ENCODE measurements around the gene FXYD6.

The FXYD6 gene

GRCh38 chr11:117794772-117795629, 81.5 kb downstream of the FXYD6 start:
- no peak for TF ChIP-seq CREB1 (IDR thresholded peaks at IDR 0.05; ENCODE audit: low read depth)
- TF ChIP-seq ZBTB7A (IDR thresholded peaks at IDR 0.05; ENCODE audit: low read depth): no peak
- TF ChIP-seq CEBPB (IDR thresholded peaks at IDR 0.05): no peak
- TF ChIP-seq, protein P1, sequence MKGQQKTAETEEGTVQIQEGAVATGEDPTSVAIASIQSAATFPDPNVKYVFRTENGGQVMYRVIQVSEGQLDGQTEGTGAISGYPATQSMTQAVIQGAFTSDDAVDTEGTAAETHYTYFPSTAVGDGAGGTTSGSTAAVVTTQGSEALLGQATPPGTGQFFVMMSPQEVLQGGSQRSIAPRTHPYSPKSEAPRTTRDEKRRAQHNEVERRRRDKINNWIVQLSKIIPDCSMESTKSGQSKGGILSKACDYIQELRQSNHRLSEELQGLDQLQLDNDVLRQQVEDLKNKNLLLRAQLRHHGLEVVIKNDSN (IDR thresholded peaks at IDR 0.05): no peak

DNA sequence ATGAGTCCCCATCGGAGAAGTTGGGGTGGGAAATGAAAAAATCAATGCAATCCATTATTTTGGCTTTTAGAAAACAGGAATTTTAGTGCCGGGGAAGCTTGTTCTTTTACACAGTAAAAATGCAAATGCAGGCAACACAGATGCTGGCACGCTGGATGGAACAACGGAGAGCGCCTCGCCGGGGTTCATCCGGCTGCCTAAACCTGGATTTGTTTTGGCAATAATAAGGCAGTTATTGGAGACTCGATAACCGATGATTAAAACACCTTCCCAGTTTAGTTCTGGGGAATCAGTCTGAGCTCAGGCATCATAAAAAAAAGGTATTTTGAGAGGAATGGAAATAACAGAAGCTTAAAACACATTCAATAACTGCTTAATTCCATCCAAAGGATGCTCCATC, 82.3 kb downstream of the FXYD6 start:
- no peak for TF ChIP-seq RAD21 (IDR thresholded peaks at IDR 0.05; ENCODE audit: low read depth)
- TF ChIP-seq TEAD4 (IDR thresholded peaks at IDR 0.05): no peak
- no peak for TF ChIP-seq YY1 (IDR thresholded peaks at IDR 0.05; ENCODE audit: low read depth)
- TF ChIP-seq FOXM1 (IDR thresholded peaks at IDR 0.05; ENCODE audit: borderline replicate concordance, low read depth): no peak
- no peak for TF ChIP-seq ZBTB7A (IDR thresholded peaks at IDR 0.05; ENCODE audit: low read depth)
- no peak for TF ChIP-seq CREB1 (IDR thresholded peaks at IDR 0.05; ENCODE audit: low read depth)
- TF ChIP-seq TCF12 (IDR thresholded peaks at IDR 0.05; ENCODE audit: low read depth): no peak
- TF ChIP-seq EP300 (IDR thresholded peaks at IDR 0.05; ENCODE audit: borderline replicate concordance): no peak
- TF ChIP-seq CEBPB (IDR thresholded peaks at IDR 0.05): no peak
- no peak for TF ChIP-seq EGR1 (IDR thresholded peaks at IDR 0.05)
- no peak for TF ChIP-seq NFIC (IDR thresholded peaks at IDR 0.05)
- TF ChIP-seq, protein P2, sequence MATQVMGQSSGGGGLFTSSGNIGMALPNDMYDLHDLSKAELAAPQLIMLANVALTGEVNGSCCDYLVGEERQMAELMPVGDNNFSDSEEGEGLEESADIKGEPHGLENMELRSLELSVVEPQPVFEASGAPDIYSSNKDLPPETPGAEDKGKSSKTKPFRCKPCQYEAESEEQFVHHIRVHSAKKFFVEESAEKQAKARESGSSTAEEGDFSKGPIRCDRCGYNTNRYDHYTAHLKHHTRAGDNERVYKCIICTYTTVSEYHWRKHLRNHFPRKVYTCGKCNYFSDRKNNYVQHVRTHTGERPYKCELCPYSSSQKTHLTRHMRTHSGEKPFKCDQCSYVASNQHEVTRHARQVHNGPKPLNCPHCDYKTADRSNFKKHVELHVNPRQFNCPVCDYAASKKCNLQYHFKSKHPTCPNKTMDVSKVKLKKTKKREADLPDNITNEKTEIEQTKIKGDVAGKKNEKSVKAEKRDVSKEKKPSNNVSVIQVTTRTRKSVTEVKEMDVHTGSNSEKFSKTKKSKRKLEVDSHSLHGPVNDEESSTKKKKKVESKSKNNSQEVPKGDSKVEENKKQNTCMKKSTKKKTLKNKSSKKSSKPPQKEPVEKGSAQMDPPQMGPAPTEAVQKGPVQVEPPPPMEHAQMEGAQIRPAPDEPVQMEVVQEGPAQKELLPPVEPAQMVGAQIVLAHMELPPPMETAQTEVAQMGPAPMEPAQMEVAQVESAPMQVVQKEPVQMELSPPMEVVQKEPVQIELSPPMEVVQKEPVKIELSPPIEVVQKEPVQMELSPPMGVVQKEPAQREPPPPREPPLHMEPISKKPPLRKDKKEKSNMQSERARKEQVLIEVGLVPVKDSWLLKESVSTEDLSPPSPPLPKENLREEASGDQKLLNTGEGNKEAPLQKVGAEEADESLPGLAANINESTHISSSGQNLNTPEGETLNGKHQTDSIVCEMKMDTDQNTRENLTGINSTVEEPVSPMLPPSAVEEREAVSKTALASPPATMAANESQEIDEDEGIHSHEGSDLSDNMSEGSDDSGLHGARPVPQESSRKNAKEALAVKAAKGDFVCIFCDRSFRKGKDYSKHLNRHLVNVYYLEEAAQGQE (IDR thresholded peaks at IDR 0.05; ENCODE audit: low read depth): no peak
- TF ChIP-seq MAX (IDR thresholded peaks at IDR 0.05): no peak
- TF ChIP-seq TAF1 (IDR thresholded peaks at IDR 0.05; ENCODE audit: low read depth): no peak
- TF ChIP-seq, protein P1 (IDR thresholded peaks at IDR 0.05): no peak

DNA sequence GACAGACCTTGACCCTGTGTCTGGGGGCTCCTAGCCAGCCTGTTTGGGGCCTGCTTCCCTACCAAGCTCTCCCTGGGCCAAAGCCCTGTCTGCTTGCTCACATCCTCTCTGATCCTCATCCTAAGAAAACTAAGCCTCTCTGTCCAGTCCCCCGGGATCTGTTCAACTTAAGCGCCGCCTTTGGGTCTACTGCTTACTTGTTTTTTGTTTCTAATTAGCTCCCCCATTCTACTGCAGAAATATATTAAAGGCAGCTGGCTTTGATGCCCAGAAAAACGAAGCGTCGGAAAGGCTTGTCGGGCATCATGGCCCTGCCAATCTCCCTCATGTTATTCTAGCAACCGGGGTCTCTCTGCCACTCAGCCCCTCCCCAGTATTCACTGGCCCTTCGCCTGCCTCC, 82.9 kb downstream of the FXYD6 start:
- no peak for TF ChIP-seq CEBPB (IDR thresholded peaks at IDR 0.05)
- TF ChIP-seq ZBTB7A (IDR thresholded peaks at IDR 0.05; ENCODE audit: low read depth): no peak
- TF ChIP-seq, protein P1 (IDR thresholded peaks at IDR 0.05): no peak

GRCh38 chr11:117792992-117793391, 83.5 kb downstream of the FXYD6 start:
- TF ChIP-seq, protein P1 (IDR thresholded peaks at IDR 0.05): no peak
- TF ChIP-seq TCF12 (IDR thresholded peaks at IDR 0.05; ENCODE audit: low read depth): no peak
- TF ChIP-seq RAD21 (IDR thresholded peaks at IDR 0.05; ENCODE audit: low read depth): no peak
- TF ChIP-seq EP300 (IDR thresholded peaks at IDR 0.05; ENCODE audit: borderline replicate concordance): no peak
- no peak for TF ChIP-seq TEAD4 (IDR thresholded peaks at IDR 0.05)
- TF ChIP-seq CREB1 (IDR thresholded peaks at IDR 0.05; ENCODE audit: low read depth): no peak

DNA sequence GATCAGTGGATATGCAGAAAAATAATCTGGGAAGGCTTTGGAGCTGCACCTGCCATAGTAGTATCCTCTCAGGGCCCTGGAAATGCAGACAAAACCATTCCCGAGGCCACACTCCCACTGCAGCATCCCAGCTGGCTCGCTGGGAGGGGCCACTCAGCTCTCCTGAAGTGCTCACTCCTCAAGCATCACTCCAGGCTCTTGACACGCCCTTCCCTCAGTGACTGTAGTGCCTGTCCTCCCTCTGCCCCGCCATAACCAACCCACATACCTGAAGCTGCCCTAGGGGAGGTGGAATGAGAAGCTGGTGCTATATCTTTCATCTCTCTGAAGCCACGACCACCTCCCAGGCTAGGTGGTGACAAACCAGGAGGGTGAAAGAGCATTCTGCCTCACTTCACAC, 84.2 kb downstream of the FXYD6 start:
- TF ChIP-seq ZBTB7A (IDR thresholded peaks at IDR 0.05; ENCODE audit: low read depth) (no peak), MAX (IDR thresholded peaks at IDR 0.05) (no peak), FOXM1 (IDR thresholded peaks at IDR 0.05; ENCODE audit: borderline replicate concordance, low read depth) (no peak), TAF1 (IDR thresholded peaks at IDR 0.05; ENCODE audit: low read depth) (no peak), TCF12 (IDR thresholded peaks at IDR 0.05; ENCODE audit: low read depth) (no peak), NFIC (IDR thresholded peaks at IDR 0.05) (no peak), CEBPB (IDR thresholded peaks at IDR 0.05) (no peak), TEAD4 (IDR thresholded peaks at IDR 0.05) (no peak), CREB1 (IDR thresholded peaks at IDR 0.05; ENCODE audit: low read depth) (no peak), EP300 (IDR thresholded peaks at IDR 0.05; ENCODE audit: borderline replicate concordance) (no peak), EGR1 (IDR thresholded peaks at IDR 0.05) (no peak), RAD21 (IDR thresholded peaks at IDR 0.05; ENCODE audit: low read depth) (no peak), YY1 (IDR thresholded peaks at IDR 0.05; ENCODE audit: low read depth) (no peak)
- TF ChIP-seq, protein P1 (IDR thresholded peaks at IDR 0.05): no peak
- TF ChIP-seq, protein P2 (IDR thresholded peaks at IDR 0.05; ENCODE audit: low read depth): no peak

All from Ishikawa (cell line).